GM12878 (cell line): ENCODE data around the gene CSH2. TPM values are rescaled to one million over a fixed set of nuclear protein-coding genes. Genes with fewer than 3 reads are reported as not detected.

Source experiments
- ATAC-seq: fragments of 200-7000 bp; cut with Tn5 transposase; 3 replicates; pipeline ENCODE4 v1.9.1; 2020; ENCODE audit warnings: mild to moderate bottlenecking, moderate library complexity
- BruUV-seq: library from RNA; stranded (reverse); fragments of 400-500 nt; replicated peaks from 2 replicates; lab custom pipeline; 2021; lab: Mats Ljungman, UMichigan
- CTCF ChIA-PET: fragments of 300-600 bp; sonication (Branson Sonifier 250); formaldehyde crosslinking; extraction: SDS; loops from one replicate; lab custom pipeline; 2021; ENCODE audit warnings: inconsistent platforms; lab: Yijun Ruan, JAX
- POLR2A ChIA-PET: fragments of 350-600 bp; formaldehyde crosslinking; extraction: SDS; loops from one replicate; lab custom pipeline; 2021; ENCODE audit warnings: inconsistent platforms; lab: Charles Lee
- RAD21 ChIA-PET: fragments of 300-600 bp; sonication (Branson Sonifier 250); formaldehyde crosslinking; loops from one replicate; lab custom pipeline; 2023; ENCODE audit warnings: antibody characterized with exemption; ENCODE audit not compliant: unreplicated experiment; lab: Charles Lee
- SMC1A ChIA-PET: fragments of 300-600 bp; sonication (Branson Sonifier 250); formaldehyde crosslinking; loops from one replicate; lab custom pipeline; 2023; ENCODE audit not compliant: unreplicated experiment, uncharacterized antibody; lab: Charles Lee
- DNase-seq: peaks from one replicate; pipeline ENCODE4 v3.0.0-alpha.2; 2011; ENCODE audit warnings: low read depth, low spot score
- FAIRE-seq: peaks from 3 replicates; lab custom pipeline; 2011; peaks lifted over from hg19 to GRCh38; lab: Jason Lieb, UNC
- H2AFZ ChIP-seq: 2 replicates; pipeline ENCODE4 v1.6.0; 2011; ENCODE audit warnings: low read depth, low read length, control low read depth; ENCODE audit not compliant: control insufficient read depth
- H3K27ac ChIP-seq: 2 replicates; pipeline ENCODE4 v1.5.1; 2011; ENCODE audit warnings: control low read depth; ENCODE audit not compliant: control insufficient read depth, insufficient read depth
- H3K27me3 ChIP-seq, 2 experiments: replicated peaks in 1 of 2; 2 replicates each; pipeline versions ENCODE4 v1.6.0 to v1.6.1; 2011; ENCODE audit warnings: low read length in 1 of 2; ENCODE audit not compliant: control insufficient read depth in 2 of 2, insufficient read depth in 2 of 2
- H3K36me3 ChIP-seq, 2 experiments: 2 replicates each; pipeline ENCODE4 v1.5.1; 2011; ENCODE audit warnings: low read length in 1 of 2; ENCODE audit not compliant: control insufficient read depth in 2 of 2, insufficient read depth in 2 of 2
- H3K4me1 ChIP-seq: 2 replicates; pipeline ENCODE4 v1.6.1; 2011; ENCODE audit warnings: mild to moderate bottlenecking, low read length, moderate library complexity, mixed read lengths; ENCODE audit not compliant: control insufficient read depth, insufficient read depth
- H3K4me2 ChIP-seq: 2 replicates; pipeline ENCODE4 v1.6.0; 2011; ENCODE audit warnings: control low read depth; ENCODE audit not compliant: control insufficient read depth, insufficient read depth
- H3K4me3 ChIP-seq: fragments of 200-600 bp; sonication (generic); 2 replicates; pipeline ENCODE4 v1.5.1; 2016
- H3K79me2 ChIP-seq: 2 replicates; pipeline ENCODE4 v1.6.0; 2011; ENCODE audit warnings: low read length; ENCODE audit not compliant: control insufficient read depth, insufficient read depth
- H3K9ac ChIP-seq: 2 replicates; pipeline ENCODE4 v1.8.0; 2011; ENCODE audit warnings: low read length, control low read depth, mixed read lengths; ENCODE audit not compliant: control insufficient read depth, insufficient read depth
- H3K9me3 ChIP-seq: replicated peaks from 3 replicates; pipeline ENCODE4 v1.5.1; 2011; ENCODE audit warnings: mild to moderate bottlenecking, low read length; ENCODE audit not compliant: control insufficient read depth, insufficient read depth
- H4K20me1 ChIP-seq: 2 replicates; pipeline ENCODE4 v1.6.0; 2011; ENCODE audit not compliant: control insufficient read depth, insufficient read depth
- ATF3 ChIP-seq: IDR thresholded peaks from 2 replicates; pipeline ENCODE4 v1.6.1; 2011; ENCODE audit warnings: low read depth, mild to moderate bottlenecking, low read length, moderate library complexity, borderline replicate concordance; ENCODE audit errors: extremely low read depth
- BHLHE40 ChIP-seq, 2 experiments: fragments of 450-650 bp in 1 of 2; IDR thresholded peaks; 2 replicates each; pipeline ENCODE4 v1.6.1; 2011 to 2017; ENCODE audit warnings: low read depth in 2 of 2, borderline replicate concordance in 1 of 2, improper control_type of control experiment in 1 of 2, low read length in 1 of 2, mild to moderate bottlenecking in 1 of 2
- BRCA1 ChIP-seq: IDR thresholded peaks from 2 replicates; pipeline ENCODE4 v1.6.1; 2011; ENCODE audit warnings: low read depth, low read length, improper control_type of control experiment
- CREM ChIP-seq: IDR thresholded peaks from 2 replicates; pipeline ENCODE4 v1.6.1; 2014; ENCODE audit warnings: antibody characterized with exemption, low read depth
- DPF2 ChIP-seq: fragments of 450-650 bp; IDR thresholded peaks from 2 replicates; pipeline ENCODE4 v1.6.1; 2017; ENCODE audit warnings: mild to moderate bottlenecking
- FOS ChIP-seq: IDR thresholded peaks from 3 replicates; pipeline ENCODE4 v1.6.1; 2011; ENCODE audit warnings: borderline replicate concordance; ENCODE audit not compliant: insufficient read length; ENCODE audit errors: extremely low read depth
- JUNB ChIP-seq: IDR thresholded peaks from 2 replicates; pipeline ENCODE4 v1.6.1; 2016; ENCODE audit warnings: antibody characterized with exemption, mild to moderate bottlenecking
- MLLT1 ChIP-seq: fragments of 450-650 bp; IDR thresholded peaks from 2 replicates; pipeline ENCODE4 v1.6.1; 2016; ENCODE audit warnings: mild to moderate bottlenecking
- NFIC ChIP-seq: IDR thresholded peaks from 2 replicates; pipeline ENCODE4 v1.6.1; 2012; ENCODE audit warnings: low read depth, mild to moderate bottlenecking, inconsistent platforms, low read length, moderate library complexity
- NFYA ChIP-seq: IDR thresholded peaks from 2 replicates; pipeline ENCODE4 v1.6.1; 2011; ENCODE audit warnings: low read depth, mild to moderate bottlenecking, low read length, improper control_type of control experiment, borderline replicate concordance
- NR2F1 ChIP-seq: fragments of 450-650 bp; conservative IDR thresholded peaks from 2 replicates; pipeline ENCODE4 v1.6.1; 2017; ENCODE audit warnings: mild to moderate bottlenecking
- NRF1 ChIP-seq: conservative IDR thresholded peaks from 2 replicates; pipeline ENCODE4 v1.6.1; 2011; ENCODE audit warnings: mild to moderate bottlenecking, low read depth, low read length, improper control_type of control experiment
- PAX5 ChIP-seq: IDR thresholded peaks from 2 replicates; pipeline ENCODE4 v1.6.1; 2011; ENCODE audit warnings: low read depth, low read length, borderline replicate concordance
- POU2F2 ChIP-seq: IDR thresholded peaks from 3 replicates; pipeline ENCODE4 v1.6.1; 2011; ENCODE audit warnings: low read depth, mild to moderate bottlenecking, low read length, borderline replicate concordance
- RAD51 ChIP-seq: fragments of 450-650 bp; IDR thresholded peaks from 2 replicates; pipeline ENCODE4 v1.6.1; 2016; ENCODE audit warnings: moderate library complexity, mild to moderate bottlenecking, inconsistent platforms
- TCF3 ChIP-seq: IDR thresholded peaks from 2 replicates; pipeline ENCODE4 v1.6.1; 2012; ENCODE audit warnings: low read depth, mild to moderate bottlenecking, low read length, borderline replicate concordance; ENCODE audit not compliant: insufficient read depth
- ZNF217 ChIP-seq: fragments of 450-650 bp; IDR thresholded peaks from 2 replicates; pipeline ENCODE4 v1.6.1; 2017; ENCODE audit warnings: antibody characterized with exemption, mild to moderate bottlenecking
- WGBS: methylation state at CpG from one replicate; pipeline ENCODE4 v1.1.6; 2016; ENCODE audit warnings: low lambda C conversion rate; ENCODE audit not compliant: insufficient replicate concordance, insufficient coverage; ENCODE audit errors: missing lambda C conversion rate; 5-methylcytosine and 5-hydroxymethylcytosine counted together
- in situ Hi-C: fragments of 300-500 bp; cut with MboI; formaldehyde crosslinking; loops from 9 replicates; pipeline ENCODE4 v1.14.3; 2018; ENCODE audit warnings: mixed read lengths
- intact Hi-C: fragments of 100-400 bp; cut with micrococcal nuclease; formaldehyde crosslinking; loops from one replicate; pipeline ENCODE4 v1.14.2; 2022; ENCODE audit not compliant: unreplicated experiment
- polyA plus RNA-seq, 11 experiments: library from polyadenylated mRNA; depleted of rRNA in 4 of 11; unstranded in 6 of 11; stranded (reverse) in 5 of 11; fragments of >200 nt; fragmentation: Nextera tagmentation in 4 of 11; fragmentation: Illumina TruSeq in 1 of 11; extraction: Ambion mirVana in 4 of 11; extraction: Trizol in 1 of 11; gene quantifications; 1 replicate in 1 of 11; 2 replicates in 10 of 11; pipeline versions ENCODE4 v1.2.1 to v1.2.3, GENCODE V29; 2011 to 2016; ENCODE audit warnings: inconsistent platforms in 2 of 11, missing spikeins in 2 of 11, low read depth in 1 of 11
- total RNA-seq, 4 experiments: library from RNA; depleted of rRNA in 3 of 4; stranded (reverse); fragments of >200 nt in 3 of 4; fragmentation: Illumina TruSeq in 1 of 4; extraction: Trizol in 1 of 4; gene quantifications; 2 replicates each; pipeline versions ENCODE4 v1.2.1 to v1.2.3, GENCODE V29; 2013 to 2021
- TF ChIP-seq, protein P1 (sequence below): IDR thresholded peaks from 2 replicates; pipeline ENCODE4 v1.6.1; 2012; ENCODE audit warnings: mild to moderate bottlenecking, low read depth, low read length

The CSH2 gene
- total and polyA plus RNA-seq, 10 of the 15 experiments (the other 5 are each of a cell fraction or from before 2014, with no cell fraction given): not detected

DNA sequence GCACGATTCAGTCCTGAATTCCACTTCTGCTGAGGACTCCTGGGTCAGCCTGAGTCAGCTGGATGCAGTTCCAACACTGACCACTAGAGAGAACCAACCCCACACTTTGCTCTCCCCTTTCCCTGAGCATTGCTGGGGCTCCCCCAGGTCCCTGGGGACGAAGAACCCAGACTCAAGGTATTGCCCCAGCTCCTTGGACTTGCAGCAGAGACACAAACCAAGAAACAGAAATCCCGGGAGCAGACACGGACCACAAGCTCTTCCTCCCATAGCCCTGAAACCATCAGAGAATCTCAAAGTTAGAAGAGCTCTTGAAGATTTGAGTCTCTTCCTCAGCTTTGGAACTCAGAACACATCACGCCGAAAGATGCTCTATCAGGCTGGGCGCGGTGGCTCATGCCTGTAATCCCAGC lies 45.8 kb upstream of the CSH2 start:
- intact Hi-C loops: loop anchor here (1.0 to 2.0 kb wide), 6 partner anchors 27 to 213 kb away; no protein-coding TSS in a partner anchor
- Histone ChIP-seq H3K9me3 (no peaks in the 10 kb centered on the region), H3K36me3 (no peaks in the 10 kb centered on the region), H3K27me3 (no peaks in the 10 kb centered on the region), H3K4me3 (no peak overlapping the region), H3K4me1 (peaks cover 16% of the 10 kb centered on the region), H3K27ac (no peak overlapping the region), H2AFZ (no peak overlapping the region), H3K79me2 (no peaks in the 10 kb centered on the region), H3K4me2 (no peak overlapping the region), H4K20me1 (no peaks in the 10 kb centered on the region), H3K9ac (no peak overlapping the region)
- peak; percentile 71 for DNase-seq
- SMC1A ChIA-PET: interaction anchor here (0.6 to 14.0 kb wide), 22 partner anchors 11 to 226 kb away, joined by 3 to 248 read pairs (median 5); partner anchors contain the start of genes CD79B and ICAM2
- RAD21 ChIA-PET: interaction anchor here (0.7 to 9.2 kb wide), 20 partner anchors 9 to 213 kb away, joined by 3 to 288 read pairs (median 5); partner anchors contain the start of genes CD79B, ERN1 and ICAM2
- ATAC-seq: peak; percentile 83
- BruUV-seq: no TSS peak
- POLR2A ChIA-PET: interaction anchor here (0.6 to 2.8 kb wide), 10 partner anchors 12 to 352 kb away, joined by 3 to 22 read pairs (median 5); partner anchors contain the start of genes CD79B and ICAM2
- CTCF ChIA-PET: interaction anchor here (0.5 to 17.4 kb wide), 40 partner anchors 8 to 361 kb away, joined by 3 to 481 read pairs (median 5); partner anchors contain the start of genes CD79B, ERN1 and ICAM2
- in situ Hi-C loops: no loop called here
- 30% methylated on average over 7 of the region's 8 CpGs for WGBS
- peak; percentile 35 for FAIRE-seq
- TF ChIP-seq JUNB (no peak), CREM (no peak), POU2F2 (no peak), NFIC (no peak), MLLT1 (peak; percentile 79), BRCA1 (no peak), RAD51 (no peak), NRF1 (no peak), ZNF217 (no peak), ATF3 (no peak), BHLHE40 (IDR thresholded peaks at IDR 0.05; ENCODE audit: borderline replicate concordance in 1 of 2, low read depth in 2 of 2, low read length in 1 of 2) (peak in 1 of 2 experiments; percentile 33; a peak in 1 of 4 replicates), FOS (no peak), PAX5 (peak; percentile 21; the same call in 1 of the 2 replicates), NFYA (no peak), TCF3 (no peak), DPF2 (0 out of 2 replicates have a peak, but pooled peaks have one; percentile 33), NR2F1 (0 out of 2 replicates have a peak, but pooled peaks have one; percentile 24)
- TF ChIP-seq, protein P1, sequence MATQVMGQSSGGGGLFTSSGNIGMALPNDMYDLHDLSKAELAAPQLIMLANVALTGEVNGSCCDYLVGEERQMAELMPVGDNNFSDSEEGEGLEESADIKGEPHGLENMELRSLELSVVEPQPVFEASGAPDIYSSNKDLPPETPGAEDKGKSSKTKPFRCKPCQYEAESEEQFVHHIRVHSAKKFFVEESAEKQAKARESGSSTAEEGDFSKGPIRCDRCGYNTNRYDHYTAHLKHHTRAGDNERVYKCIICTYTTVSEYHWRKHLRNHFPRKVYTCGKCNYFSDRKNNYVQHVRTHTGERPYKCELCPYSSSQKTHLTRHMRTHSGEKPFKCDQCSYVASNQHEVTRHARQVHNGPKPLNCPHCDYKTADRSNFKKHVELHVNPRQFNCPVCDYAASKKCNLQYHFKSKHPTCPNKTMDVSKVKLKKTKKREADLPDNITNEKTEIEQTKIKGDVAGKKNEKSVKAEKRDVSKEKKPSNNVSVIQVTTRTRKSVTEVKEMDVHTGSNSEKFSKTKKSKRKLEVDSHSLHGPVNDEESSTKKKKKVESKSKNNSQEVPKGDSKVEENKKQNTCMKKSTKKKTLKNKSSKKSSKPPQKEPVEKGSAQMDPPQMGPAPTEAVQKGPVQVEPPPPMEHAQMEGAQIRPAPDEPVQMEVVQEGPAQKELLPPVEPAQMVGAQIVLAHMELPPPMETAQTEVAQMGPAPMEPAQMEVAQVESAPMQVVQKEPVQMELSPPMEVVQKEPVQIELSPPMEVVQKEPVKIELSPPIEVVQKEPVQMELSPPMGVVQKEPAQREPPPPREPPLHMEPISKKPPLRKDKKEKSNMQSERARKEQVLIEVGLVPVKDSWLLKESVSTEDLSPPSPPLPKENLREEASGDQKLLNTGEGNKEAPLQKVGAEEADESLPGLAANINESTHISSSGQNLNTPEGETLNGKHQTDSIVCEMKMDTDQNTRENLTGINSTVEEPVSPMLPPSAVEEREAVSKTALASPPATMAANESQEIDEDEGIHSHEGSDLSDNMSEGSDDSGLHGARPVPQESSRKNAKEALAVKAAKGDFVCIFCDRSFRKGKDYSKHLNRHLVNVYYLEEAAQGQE: no peak
